ENCODE results near the gene RPS16. TPM values are rescaled to one million over a fixed set of nuclear protein-coding genes. Genes with fewer than 3 reads are reported as not detected.
A peak's percentile ranks its signal among the peaks of the same experiment; 100 is the strongest.

Gene RPS16
- total and polyA plus RNA-seq, 2 of the 13 experiments (the other 11 are each of a cell fraction or from before 2014, with no cell fraction given): 488 to 2,583 TPM

DNA sequence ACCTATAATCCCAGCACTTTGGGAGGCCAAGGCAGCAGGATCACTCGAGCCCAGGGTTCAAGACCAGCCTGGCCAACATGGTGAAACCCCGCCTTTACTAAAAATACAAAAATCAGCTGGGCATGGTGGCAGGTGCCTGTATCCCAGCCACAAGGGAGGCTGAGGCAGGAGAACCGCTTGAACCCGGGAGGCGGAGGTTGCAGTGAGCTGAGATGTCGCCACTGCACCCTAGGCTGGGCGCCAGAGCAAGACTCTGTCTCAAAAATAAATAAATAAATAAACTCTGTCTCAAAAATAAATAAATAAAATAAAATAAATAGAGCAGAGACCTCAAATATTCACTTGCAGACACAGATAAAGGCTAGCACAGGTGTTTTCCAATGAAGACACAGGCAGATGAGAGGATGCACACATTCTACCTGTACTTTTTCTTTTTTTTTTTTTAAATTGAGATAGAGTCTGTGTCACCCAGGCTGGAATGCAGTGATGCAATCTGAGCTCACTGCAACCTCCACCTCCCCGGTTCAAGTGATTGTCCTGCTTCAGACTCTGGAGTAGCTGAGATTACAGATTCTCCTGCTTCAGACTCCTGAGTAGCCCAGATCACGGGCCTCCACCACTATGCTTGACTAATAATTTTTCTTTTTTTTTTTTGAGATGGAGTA, 2.7 kb upstream of the RPS16 start (continued):
- TF ChIP-seq, protein P1, sequence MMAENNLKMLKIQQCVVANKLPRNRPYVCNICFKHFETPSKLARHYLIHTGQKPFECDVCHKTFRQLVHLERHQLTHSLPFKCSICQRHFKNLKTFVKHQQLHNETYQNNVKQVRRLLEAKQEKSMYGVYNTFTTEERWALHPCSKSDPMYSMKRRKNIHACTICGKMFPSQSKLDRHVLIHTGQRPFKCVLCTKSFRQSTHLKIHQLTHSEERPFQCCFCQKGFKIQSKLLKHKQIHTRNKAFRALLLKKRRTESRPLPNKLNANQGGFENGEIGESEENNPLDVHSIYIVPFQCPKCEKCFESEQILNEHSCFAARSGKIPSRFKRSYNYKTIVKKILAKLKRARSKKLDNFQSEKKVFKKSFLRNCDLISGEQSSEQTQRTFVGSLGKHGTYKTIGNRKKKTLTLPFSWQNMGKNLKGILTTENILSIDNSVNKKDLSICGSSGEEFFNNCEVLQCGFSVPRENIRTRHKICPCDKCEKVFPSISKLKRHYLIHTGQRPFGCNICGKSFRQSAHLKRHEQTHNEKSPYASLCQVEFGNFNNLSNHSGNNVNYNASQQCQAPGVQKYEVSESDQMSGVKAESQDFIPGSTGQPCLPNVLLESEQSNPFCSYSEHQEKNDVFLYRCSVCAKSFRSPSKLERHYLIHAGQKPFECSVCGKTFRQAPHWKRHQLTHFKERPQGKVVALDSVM (CRISPR knock-in tag; IDR thresholded peaks at IDR 0.05): peak; percentile 55; the same call in 1 of the 2 replicates

DNA sequence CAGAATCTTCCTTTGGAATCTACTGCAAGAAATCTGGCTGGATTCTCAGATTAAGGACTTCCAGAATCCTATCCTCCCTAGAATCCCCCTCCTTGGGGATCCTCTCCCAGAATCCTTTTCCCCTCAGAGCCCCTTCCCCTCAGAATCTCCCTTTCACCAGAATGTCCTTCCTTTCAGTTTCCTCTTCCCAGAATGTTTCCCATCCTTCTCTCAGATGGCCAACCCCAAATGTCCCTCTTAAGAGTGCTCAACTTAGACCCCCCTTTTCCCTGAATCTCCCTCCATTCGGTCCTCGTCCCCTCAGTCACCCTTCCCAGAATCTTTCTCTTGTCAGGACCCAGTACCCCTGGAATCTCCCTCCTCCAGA, 584 bp upstream of the RPS16 start:
- FAIRE-seq: no peak
- CTCF ChIA-PET (ENCODE audit: low intra/inter-chr PET ratio, low total read pairs): no interaction called here

More for the DNA sequence above, 584 bp upstream of the RPS16 start:
- peaks cover 73% of the 10 kb centered on the region for H3K4me1 ChIP-seq (ENCODE audit: insufficient read depth, low read length)
- intact Hi-C loops (cut with micrococcal nuclease; ENCODE audit: unreplicated experiment) (no loop called here), in situ Hi-C loops (cut with HindIII; ENCODE audit: extremely low pct_ligation_motif_present, low pct_unique_long_range_greater_than_20kb) (no loop called here)
- ATAC-seq (no peak), DNase-seq (ENCODE audit: low spot score) (no peak)
- peaks cover 29% of the 10 kb centered on the region for H4K20me1 ChIP-seq (ENCODE audit: insufficient read depth, low read length)
- H3K36me3 ChIP-seq (replicated peaks in 1 of 2; ENCODE audit: control insufficient read depth in 1 of 2, insufficient read depth in 2 of 2, low read length in 2 of 2): peaks cover 11 to 26% of the 10 kb centered on the region in 2 experiments
- peak overlapping the region; percentile 95 for H3K4me2 ChIP-seq (ENCODE audit: low read depth, low read length)
- TF ChIP-seq PCBP2 (optimal IDR thresholded peaks at IDR 0.05; ENCODE audit: low read depth, low read length, poor library complexity, severe bottlenecking) (peak; percentile 80), NFYB (CRISPR knock-in tag; IDR thresholded peaks at IDR 0.05) (no peak), ZNF441 (CRISPR knock-in tag; IDR thresholded peaks at IDR 0.05; ENCODE audit: borderline replicate concordance) (0 out of 2 replicates have a peak, but pooled peaks have one; percentile 8)
- TF ChIP-seq, protein P2, sequence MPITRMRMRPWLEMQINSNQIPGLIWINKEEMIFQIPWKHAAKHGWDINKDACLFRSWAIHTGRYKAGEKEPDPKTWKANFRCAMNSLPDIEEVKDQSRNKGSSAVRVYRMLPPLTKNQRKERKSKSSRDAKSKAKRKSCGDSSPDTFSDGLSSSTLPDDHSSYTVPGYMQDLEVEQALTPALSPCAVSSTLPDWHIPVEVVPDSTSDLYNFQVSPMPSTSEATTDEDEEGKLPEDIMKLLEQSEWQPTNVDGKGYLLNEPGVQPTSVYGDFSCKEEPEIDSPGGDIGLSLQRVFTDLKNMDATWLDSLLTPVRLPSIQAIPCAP (CRISPR knock-in tag; IDR thresholded peaks at IDR 0.05; ENCODE audit: low read depth): no peak
- no peak overlapping the region for H2AFZ ChIP-seq (ENCODE audit: low read length)
- H3K4me3 ChIP-seq (replicated peaks in 1 of 3; ENCODE audit: insufficient read depth in 1 of 3, low read depth in 2 of 3, low read length in 3 of 3): peak overlapping the region; percentile 64 to 99 (median 77)
- peak overlapping the region; percentile 99 for H3K9ac ChIP-seq (ENCODE audit: insufficient read depth, low read depth, low read length)
- H3K27me3 ChIP-seq (ENCODE audit: control insufficient read depth in 1 of 2, insufficient read depth in 2 of 2, low read length in 2 of 2): no peaks in the 10 kb centered on the region; a peak in 1 of 5 replicates
- H3K27ac ChIP-seq (ENCODE audit: extremely low read length, insufficient read depth, low read length): peak overlapping the region; percentile 88
- 1% methylated on average over 2 of the region's 2 CpGs for WGBS (ENCODE audit: low lambda C conversion rate)
- no peaks in the 10 kb centered on the region for H3K9me3 ChIP-seq (ENCODE audit: low read length)
- H3K79me2 ChIP-seq (ENCODE audit: insufficient read depth, low read length): peaks cover 24% of the 10 kb centered on the region
- BruUV-seq (replicated peaks): TSS peak; percentile 99
- POLR2A ChIA-PET: interaction anchor here (0.6 to 1.8 kb wide), 39 partner anchors 8 to 534 kb away, joined by 3 to 78 read pairs (median 5); partner anchors contain the start of genes EID2, EID2B, FBL and MED29

Data from HepG2 (cell line).